HG02943 (cell line): Measurements from ENCODE around the gene SLC24A1.

ENCODE experiments used
- ATAC-seq: cut with Tn5 transposase; IDR thresholded peaks from one replicate; pipeline ENCODE4 v1.9.1; 2021; ENCODE audit warnings: mild to moderate bottlenecking, low read depth, moderate library complexity; ENCODE audit not compliant: unreplicated experiment

The SLC24A1 gene

GRCh38 chr15:65651042-65651322 is 29.2 kb downstream of the SLC24A1 start:
- ATAC-seq = no peak

- ATAC-seq = no peak
These were observed 30.4 kb downstream of the SLC24A1 start for GRCh38 chr15:65651831-65652749.

GRCh38 chr15:65653341-65653740 is 31.6 kb downstream of the SLC24A1 start:
- no peak for ATAC-seq

- no peak for ATAC-seq
These were observed 32.2 kb downstream of the SLC24A1 start for GRCh38 chr15:65653801-65654521.

- ATAC-seq = no peak
These were observed 33.3 kb downstream of the SLC24A1 start for GRCh38 chr15:65655026-65655425.

- ATAC-seq = no peak
These were observed 33.7 kb downstream of the SLC24A1 start for GRCh38 chr15:65655457-65655856.

GRCh38 chr15:65659502-65660052 is 37.8 kb downstream of the SLC24A1 start:
- ATAC-seq = no peak

GRCh38 chr15:65660927-65661326 is 39.2 kb downstream of the SLC24A1 start:
- ATAC-seq = no peak

GRCh38 chr15:65663521-65663920 is 41.8 kb downstream of the SLC24A1 start:
- ATAC-seq = no peak

- no peak for ATAC-seq
These were observed 44.5 kb downstream of the SLC24A1 start for GRCh38 chr15:65666257-65666656.

- ATAC-seq = no peak
These were observed 53.8 kb downstream of the SLC24A1 start for GRCh38 chr15:65675551-65675950.

- no peak for ATAC-seq
These were observed 54.4 kb downstream of the SLC24A1 start for GRCh38 chr15:65676123-65676522.

GRCh38 chr15:65680544-65680943 is 58.8 kb downstream of the SLC24A1 start:
- no peak for ATAC-seq

GRCh38 chr15:65682404-65682911 is 60.7 kb downstream of the SLC24A1 start:
- no peak for ATAC-seq

- ATAC-seq = no peak
These were observed 66.7 kb downstream of the SLC24A1 start for GRCh38 chr15:65688462-65688861.

GRCh38 chr15:65690173-65690572 is 68.4 kb downstream of the SLC24A1 start:
- ATAC-seq = no peak

- no peak for ATAC-seq
These were observed 69.0 kb downstream of the SLC24A1 start for GRCh38 chr15:65690778-65691177.

- ATAC-seq = no peak
These were observed 73.3 kb downstream of the SLC24A1 start for GRCh38 chr15:65695081-65695480.
